Activated CD8-positive, alpha-beta T cell treated with anti-CD3 and anti-CD28 coated beads, Interleukin-2, amount 10 ng/mL, durations not matched to agents 7 days and 5 days (primary cell): Measurements from ENCODE around the gene CENPW. TPM values are rescaled to one million over a fixed set of nuclear protein-coding genes. Genes with fewer than 3 reads are reported as not detected.
A peak's percentile ranks its signal among the peaks of the same experiment; 100 is the strongest.

Experiments
- ATAC-seq: fragments of 150-1000 bp; cut with Tn5 transposase; one replicate; pipeline ENCODE4 v1.10.0; 2021; ENCODE audit warnings: moderate library complexity
- CTCF ChIA-PET: fragments of 350-600 bp; sonication (Branson Sonifier 250); formaldehyde crosslinking; loops from one replicate; lab custom pipeline; 2021; ENCODE audit warnings: antibody characterized with exemption; lab: Charles Lee
- POLR2A ChIA-PET: fragments of 350-600 bp; sonication (Branson Sonifier 250); formaldehyde crosslinking; loops from one replicate; lab custom pipeline; 2021; ENCODE audit warnings: antibody characterized with exemption; lab: Charles Lee
- DNase-seq: peaks from one replicate; pipeline ENCODE4 v3.0.0-alpha.2; 2020
- H3K27ac Mint-ChIP-seq: one replicate; pipeline ENCODE4 v1.8.0; 2021; ENCODE audit warnings: mild to moderate bottlenecking, mixed read lengths
- H3K27me3 Mint-ChIP-seq: one replicate; pipeline ENCODE4 v1.8.0; 2021; ENCODE audit warnings: low read depth, mixed read lengths
- H3K36me3 Mint-ChIP-seq: one replicate; pipeline ENCODE4 v1.8.0; 2021; ENCODE audit warnings: low read depth, mixed read lengths
- H3K4me1 Mint-ChIP-seq: one replicate; pipeline ENCODE4 v1.8.0; 2021; ENCODE audit warnings: low read depth, mixed read lengths
- H3K4me3 Mint-ChIP-seq: one replicate; pipeline ENCODE4 v1.8.0; 2021; ENCODE audit warnings: mild to moderate bottlenecking, mixed read lengths
- H3K9me3 Mint-ChIP-seq: one replicate; pipeline ENCODE4 v1.8.0; 2022; ENCODE audit warnings: mixed read lengths; ENCODE audit not compliant: insufficient read depth
- total RNA-seq, 2 experiments: library from RNA; stranded (reverse); gene quantifications; one replicate each; pipeline ENCODE4 v1.2.3, GENCODE V29; 2021

Gene CENPW
- 10 to 100 TPM; 74.5 to 75.4 TPM for total RNA-seq

GRCh38 chr6:126339796-126340609 lies at the start of gene CENPW:
TSS of gene CENPW (plus strand) at chr6:126340115. CDS start at chr6:126340274, 159 bp downstream.
- peak; percentile 95 for ATAC-seq
- H3K4me3 Mint-ChIP-seq, result no peak within 1 kb of the TSS

GRCh38 chr6:126293891-126294524 lies 45.9 kb upstream of the CENPW start:
- POLR2A ChIA-PET, result no interaction called here
- Mint-ChIP-seq H3K27ac (no peak overlapping the region), H3K36me3 (no peaks in the 10 kb centered on the region), H3K4me1 (no peaks in the 10 kb centered on the region), H3K9me3 (no peaks in the 10 kb centered on the region), H3K4me3 (no peak overlapping the region), H3K27me3 (peaks cover 12% of the 10 kb centered on the region)
- CTCF ChIA-PET, result no interaction called here
- DNase-seq (no peak), ATAC-seq (no peak)

More at GRCh38 chr6:126339796-126340609, at the start of gene CENPW:
- H3K27me3 Mint-ChIP-seq, result no peaks in the 10 kb centered on the region
- peaks cover 2% of the 10 kb centered on the region for H3K36me3 Mint-ChIP-seq
- POLR2A ChIA-PET, result interaction anchor here (0.8 to 0.9 kb wide), 3 partner anchors 12 to 1620 kb away, joined by 3 read pairs; partner anchors contain the start of gene TRMT11
- peaks cover 28% of the 10 kb centered on the region for H3K4me1 Mint-ChIP-seq
- CTCF ChIA-PET, result interaction anchor here (0.9 to 2.8 kb wide), 4 partner anchors 10 to 353 kb away, joined by 3 to 14 read pairs (median 4); no protein-coding TSS in a partner anchor
- DNase-seq, result peak; percentile 98
- H3K27ac Mint-ChIP-seq, result no peak within 1 kb of the TSS
- no peaks in the 10 kb centered on the region for H3K9me3 Mint-ChIP-seq

DNA sequence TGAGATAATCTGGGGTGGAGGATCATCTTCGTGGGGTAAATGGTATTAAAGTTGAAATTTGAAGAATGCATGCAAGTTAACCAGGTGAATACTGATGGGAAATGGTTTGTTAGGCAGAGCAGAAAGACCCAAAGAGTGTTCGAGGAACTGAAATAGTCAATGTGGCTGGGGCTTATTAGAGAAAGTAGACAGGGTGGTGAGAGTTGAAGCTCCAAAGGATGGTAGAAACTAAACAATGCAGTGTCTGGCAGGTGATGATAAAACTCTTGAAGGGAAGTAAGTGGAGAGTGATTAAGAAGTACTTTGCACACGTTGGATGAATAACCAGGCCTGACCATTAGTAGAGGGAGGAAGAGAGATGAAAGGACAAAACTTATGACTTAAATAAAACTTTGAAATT lies 39.8 kb upstream of the CENPW start:
- POLR2A ChIA-PET, result no interaction called here
- H3K4me3 Mint-ChIP-seq, result no peak overlapping the region
- ATAC-seq (no peak), DNase-seq (no peak)
- H3K9me3 Mint-ChIP-seq, result no peaks in the 10 kb centered on the region
- no peak overlapping the region for H3K27ac Mint-ChIP-seq
- no peaks in the 10 kb centered on the region for H3K36me3 Mint-ChIP-seq
- peaks cover 11% of the 10 kb centered on the region for H3K27me3 Mint-ChIP-seq
- peaks cover 8% of the 10 kb centered on the region for H3K4me1 Mint-ChIP-seq
- CTCF ChIA-PET, result no interaction called here

- Mint-ChIP-seq H3K27ac (no peak overlapping the region), H3K4me1 (peaks cover 8% of the 10 kb centered on the region), H3K27me3 (peaks cover 11% of the 10 kb centered on the region), H3K36me3 (no peaks in the 10 kb centered on the region), H3K4me3 (no peak overlapping the region), H3K9me3 (no peaks in the 10 kb centered on the region)
- ATAC-seq (peak; percentile 51), DNase-seq (no peak)
- CTCF ChIA-PET, result no interaction called here
- POLR2A ChIA-PET, result no interaction called here
These were observed 39.2 kb upstream of the CENPW start for GRCh38 chr6:126300735-126301134.

DNA sequence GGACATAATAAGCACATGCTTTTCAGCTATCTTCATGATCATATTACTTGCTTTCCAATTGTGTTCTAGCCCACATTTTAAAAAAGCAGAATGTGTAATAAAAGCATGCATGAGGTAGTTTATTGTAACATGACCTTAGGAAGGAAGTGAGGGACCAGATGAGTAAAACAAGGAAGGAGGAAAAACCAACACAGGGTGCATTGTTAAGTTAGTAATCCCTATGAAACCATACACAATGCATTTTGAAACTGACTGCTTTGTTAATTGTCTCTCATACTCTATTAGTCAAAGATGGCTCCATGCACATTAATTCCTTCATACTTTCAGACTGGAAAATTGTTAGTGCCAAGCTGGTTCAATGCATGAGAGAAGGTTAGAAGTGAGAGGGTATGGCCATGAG lies 37.7 kb upstream of the CENPW start:
- H3K27ac Mint-ChIP-seq, result no peak overlapping the region
- H3K4me3 Mint-ChIP-seq, result no peak overlapping the region
- peaks cover 5% of the 10 kb centered on the region for H3K27me3 Mint-ChIP-seq
- no peaks in the 10 kb centered on the region for H3K9me3 Mint-ChIP-seq
- peaks cover 8% of the 10 kb centered on the region for H3K4me1 Mint-ChIP-seq
- CTCF ChIA-PET, result no interaction called here
- DNase-seq, result no peak
- H3K36me3 Mint-ChIP-seq, result no peaks in the 10 kb centered on the region
- POLR2A ChIA-PET, result no interaction called here
- ATAC-seq, result no peak

DNA sequence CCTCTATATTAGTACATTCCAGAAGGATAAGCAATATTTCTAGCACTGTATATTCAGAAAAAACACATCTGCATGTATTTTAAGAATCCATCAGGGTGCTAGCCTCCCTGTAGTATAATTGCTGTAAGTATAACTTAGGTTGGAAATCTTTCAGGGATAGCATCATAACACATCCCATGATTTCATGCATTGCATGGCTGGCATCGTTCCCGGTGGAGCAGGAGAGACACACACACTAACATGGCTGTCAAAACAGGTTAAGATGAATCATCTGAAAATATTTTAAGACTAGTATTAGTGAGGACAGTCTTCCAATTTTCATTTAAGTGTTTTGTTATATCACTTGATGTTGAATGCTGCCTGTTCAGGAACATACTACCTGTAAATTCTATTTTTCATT lies 32.1 kb upstream of the CENPW start:
- H3K9me3 Mint-ChIP-seq, result no peaks in the 10 kb centered on the region
- no peaks in the 10 kb centered on the region for H3K4me1 Mint-ChIP-seq
- no peak overlapping the region for H3K27ac Mint-ChIP-seq
- ATAC-seq, result no peak
- H3K36me3 Mint-ChIP-seq, result no peaks in the 10 kb centered on the region
- ChIA-PET CTCF (no interaction called here), POLR2A (no interaction called here)
- no peak overlapping the region for H3K4me3 Mint-ChIP-seq
- DNase-seq, result no peak
- peaks cover 5% of the 10 kb centered on the region for H3K27me3 Mint-ChIP-seq

DNA sequence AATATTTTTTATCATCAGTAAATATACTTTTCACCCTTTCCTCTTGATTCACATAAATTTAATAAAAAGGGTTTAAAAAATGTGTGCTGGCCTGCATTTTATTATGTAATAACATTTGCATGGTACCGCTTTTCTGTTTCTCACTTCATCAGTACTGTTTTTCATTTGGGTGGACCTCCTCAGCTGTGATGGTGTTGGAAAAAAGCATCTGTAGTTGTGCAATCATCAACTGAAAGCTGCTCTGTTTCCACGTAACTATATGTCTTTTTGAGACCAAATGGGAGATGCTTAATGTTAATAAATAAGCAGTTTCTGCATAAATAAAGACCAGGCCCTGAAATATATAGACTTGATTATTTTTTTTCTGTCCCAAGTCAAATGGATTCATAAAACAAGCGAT lies 31.6 kb upstream of the CENPW start:
- no peak for ATAC-seq
- no peak for DNase-seq
- no peak overlapping the region for H3K27ac Mint-ChIP-seq
- peaks cover 5% of the 10 kb centered on the region for H3K27me3 Mint-ChIP-seq
- no peaks in the 10 kb centered on the region for H3K9me3 Mint-ChIP-seq
- ChIA-PET CTCF (no interaction called here), POLR2A (no interaction called here)
- no peak overlapping the region for H3K4me3 Mint-ChIP-seq
- no peaks in the 10 kb centered on the region for H3K36me3 Mint-ChIP-seq
- H3K4me1 Mint-ChIP-seq, result no peaks in the 10 kb centered on the region

- DNase-seq (no peak), ATAC-seq (no peak)
- Mint-ChIP-seq H3K27ac (no peak overlapping the region), H3K4me3 (no peak overlapping the region), H3K27me3 (peaks cover 11% of the 10 kb centered on the region), H3K36me3 (no peaks in the 10 kb centered on the region), H3K9me3 (no peaks in the 10 kb centered on the region), H3K4me1 (no peaks in the 10 kb centered on the region)
- ChIA-PET CTCF (interaction anchor here (0.5 kb wide), 1 partner anchor 700 kb away, joined by 3 read pairs; no protein-coding TSS in a partner anchor), POLR2A (no interaction called here)
These were observed 27.8 kb upstream of the CENPW start for GRCh38 chr6:126312013-126312665.

DNA sequence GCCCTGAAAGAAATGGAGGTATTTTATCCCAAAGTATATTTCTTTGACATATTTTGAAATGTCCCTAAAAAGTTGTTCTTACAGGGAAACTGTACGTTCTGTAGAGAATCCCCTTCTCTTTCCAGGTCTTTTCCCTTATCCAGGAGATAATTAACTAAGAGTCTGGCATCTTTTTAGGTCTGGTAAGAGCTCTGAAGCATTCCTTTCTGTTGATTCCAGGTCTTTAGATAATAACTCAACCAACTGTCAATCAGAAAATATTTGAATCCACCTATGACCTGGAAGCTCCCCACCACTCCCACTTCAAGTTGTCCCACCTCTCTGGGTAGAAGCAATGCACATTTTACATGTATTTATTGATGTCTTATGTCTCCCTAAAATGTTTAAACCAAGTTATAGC lies 26.0 kb upstream of the CENPW start:
- ChIA-PET POLR2A (no interaction called here), CTCF (no interaction called here)
- no peak for ATAC-seq
- no peak overlapping the region for H3K27ac Mint-ChIP-seq
- no peak for DNase-seq
- no peaks in the 10 kb centered on the region for H3K9me3 Mint-ChIP-seq
- H3K27me3 Mint-ChIP-seq, result peaks cover 11% of the 10 kb centered on the region
- no peaks in the 10 kb centered on the region for H3K36me3 Mint-ChIP-seq
- H3K4me1 Mint-ChIP-seq, result no peaks in the 10 kb centered on the region
- H3K4me3 Mint-ChIP-seq, result no peak overlapping the region

DNA sequence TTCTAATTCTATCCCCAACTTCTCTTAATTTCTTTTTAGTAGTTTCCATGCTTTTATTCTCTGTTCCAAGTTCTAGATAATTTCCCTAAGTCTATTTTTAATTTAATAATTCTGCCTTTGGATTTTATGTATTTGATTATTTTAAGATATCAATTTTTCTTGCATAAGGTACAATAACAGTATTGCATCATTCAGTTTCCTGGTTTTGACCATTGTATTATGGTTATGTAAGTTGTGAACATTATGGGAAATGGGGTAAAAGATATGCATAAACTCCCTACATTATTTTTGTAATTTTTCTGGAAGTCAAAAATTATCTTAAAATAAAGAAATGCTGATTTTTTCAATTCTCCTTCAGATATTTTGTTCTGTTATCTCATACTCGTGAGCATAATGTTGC lies 21.1 kb upstream of the CENPW start:
- peaks cover 22% of the 10 kb centered on the region for H3K27me3 Mint-ChIP-seq
- no peak for DNase-seq
- ChIA-PET POLR2A (no interaction called here), CTCF (no interaction called here)
- no peaks in the 10 kb centered on the region for H3K36me3 Mint-ChIP-seq
- H3K27ac Mint-ChIP-seq, result no peak overlapping the region
- no peaks in the 10 kb centered on the region for H3K4me1 Mint-ChIP-seq
- no peak overlapping the region for H3K4me3 Mint-ChIP-seq
- H3K9me3 Mint-ChIP-seq, result no peaks in the 10 kb centered on the region
- ATAC-seq, result no peak

DNA sequence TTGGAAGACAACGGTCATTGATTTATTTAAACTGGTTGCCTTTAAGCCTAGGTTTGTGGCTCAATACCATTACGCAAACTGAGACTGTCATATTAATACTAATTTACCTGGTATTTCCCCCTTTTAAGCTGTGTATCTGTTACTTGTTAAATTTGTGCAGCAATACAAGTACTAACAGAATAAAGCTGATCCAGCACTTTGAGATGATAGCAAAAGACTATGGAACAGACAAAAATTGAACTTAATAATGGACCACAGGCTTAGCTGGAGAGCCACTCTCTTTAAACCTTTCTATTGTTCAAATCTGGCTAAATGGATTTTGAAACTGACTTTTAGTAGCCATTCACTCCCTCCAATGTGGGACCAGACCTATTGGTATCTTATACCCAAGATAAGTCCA lies 6.2 kb upstream of the CENPW start:
- Mint-ChIP-seq H3K36me3 (no peaks in the 10 kb centered on the region), H3K9me3 (no peaks in the 10 kb centered on the region), H3K4me3 (no peak overlapping the region), H3K4me1 (no peaks in the 10 kb centered on the region), H3K27me3 (peaks cover 3% of the 10 kb centered on the region), H3K27ac (no peak overlapping the region)
- DNase-seq (no peak), ATAC-seq (no peak)
- CTCF ChIA-PET, result no interaction called here
- POLR2A ChIA-PET, result no interaction called here

- no peak for ATAC-seq
- H3K4me1 Mint-ChIP-seq, result no peaks in the 10 kb centered on the region
- H3K36me3 Mint-ChIP-seq, result no peaks in the 10 kb centered on the region
- no peaks in the 10 kb centered on the region for H3K9me3 Mint-ChIP-seq
- H3K4me3 Mint-ChIP-seq, result no peak overlapping the region
- H3K27me3 Mint-ChIP-seq, result peaks cover 3% of the 10 kb centered on the region
- DNase-seq, result no peak
- no peak overlapping the region for H3K27ac Mint-ChIP-seq
- CTCF ChIA-PET, result no interaction called here
- POLR2A ChIA-PET, result no interaction called here
These were observed 4.7 kb upstream of the CENPW start for GRCh38 chr6:126335210-126335609.
